Measurements from ENCODE around the gene E2F3.
A peak's percentile ranks its signal among the peaks of the same experiment; 100 is the strongest.

The E2F3 gene

DNA sequence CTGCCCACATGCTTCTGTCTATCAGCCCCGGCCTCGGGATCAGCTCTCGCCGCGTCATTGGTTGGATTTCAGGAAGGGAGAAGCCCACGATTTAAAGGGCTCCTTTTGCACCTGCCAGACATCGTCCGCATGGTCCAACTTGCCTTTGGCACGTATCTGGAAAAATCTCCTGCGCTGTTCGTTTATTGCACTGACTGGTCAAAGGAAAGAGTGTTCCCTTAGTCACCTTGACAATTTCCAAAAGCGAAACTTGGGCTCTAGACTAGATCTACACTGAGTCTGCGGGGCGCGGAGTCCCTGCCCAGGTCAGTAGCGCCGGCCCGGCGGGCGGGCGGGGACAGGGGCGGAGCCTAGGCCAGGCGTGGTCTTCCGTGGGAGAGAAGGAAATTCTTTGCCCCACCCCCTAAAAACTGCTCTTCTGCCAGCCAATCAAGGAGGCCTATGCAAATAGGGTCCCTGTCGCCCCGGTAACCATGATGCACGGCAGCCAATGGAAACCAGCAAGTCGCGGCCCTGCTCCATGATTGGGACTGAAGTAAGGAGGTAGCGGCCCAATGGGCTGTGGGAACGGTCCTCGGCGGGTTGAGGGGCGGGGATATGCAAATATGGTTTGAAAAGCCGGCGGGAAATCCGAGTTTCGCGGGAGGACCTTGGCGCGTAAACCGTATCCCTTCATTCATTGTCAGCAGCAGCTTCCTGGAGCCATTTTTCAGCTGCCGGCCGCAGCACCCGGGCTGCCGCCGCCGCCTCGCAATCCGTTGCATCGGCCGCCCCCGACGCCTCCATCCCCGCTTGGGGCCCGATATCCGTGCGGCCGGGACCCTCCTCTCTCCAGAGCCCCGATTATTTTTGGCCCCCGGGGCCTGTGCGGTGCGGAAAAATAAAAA, at the start of gene E2F3:
TSS of gene E2F3 (plus strand) at position 675 of the 887 bp plus-strand sequence. CDS start 354 bp downstream, outside the sequence.
- peak; percentile 100 for DNase-seq

DNA sequence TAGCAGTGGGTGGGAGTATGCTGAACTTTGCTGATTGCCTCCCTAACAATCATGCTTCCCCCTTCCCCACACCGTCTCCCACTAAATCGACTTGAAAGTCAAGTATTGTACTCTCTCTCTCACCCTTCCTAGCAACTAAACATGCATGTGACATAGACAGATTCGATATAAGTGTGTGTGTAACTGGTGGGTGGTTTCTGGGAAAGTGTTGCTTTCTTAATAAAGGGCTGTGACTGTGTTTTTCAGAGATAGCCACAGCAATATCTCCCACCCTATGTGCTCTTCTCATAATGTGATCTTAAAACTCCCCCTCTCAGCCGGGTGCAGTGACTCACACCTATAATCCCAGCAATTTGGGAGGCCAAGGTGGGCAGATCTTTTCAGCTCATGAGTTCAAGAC, 49.3 kb upstream of the E2F3 start:
- DNase-seq: no peak

DNA sequence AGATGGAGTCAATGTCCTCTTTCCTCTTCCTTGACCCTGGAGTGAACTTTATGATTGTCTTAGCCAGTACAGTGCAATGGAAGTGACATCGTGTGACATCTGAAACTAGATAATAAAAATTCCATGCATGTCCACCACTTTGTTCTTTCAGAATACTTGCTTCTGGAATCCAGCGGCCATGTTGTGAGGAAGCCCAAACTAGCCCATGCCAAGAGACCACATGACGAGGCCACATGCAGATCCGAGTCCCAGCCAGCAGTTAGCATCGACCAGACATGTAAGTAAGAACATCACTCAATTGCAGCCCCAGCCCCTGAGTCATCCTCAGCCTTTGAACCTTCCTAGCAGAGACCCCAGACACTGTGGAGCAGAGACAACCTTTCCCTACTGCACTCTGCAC, 48.5 kb upstream of the E2F3 start:
- DNase-seq: no peak

DNA sequence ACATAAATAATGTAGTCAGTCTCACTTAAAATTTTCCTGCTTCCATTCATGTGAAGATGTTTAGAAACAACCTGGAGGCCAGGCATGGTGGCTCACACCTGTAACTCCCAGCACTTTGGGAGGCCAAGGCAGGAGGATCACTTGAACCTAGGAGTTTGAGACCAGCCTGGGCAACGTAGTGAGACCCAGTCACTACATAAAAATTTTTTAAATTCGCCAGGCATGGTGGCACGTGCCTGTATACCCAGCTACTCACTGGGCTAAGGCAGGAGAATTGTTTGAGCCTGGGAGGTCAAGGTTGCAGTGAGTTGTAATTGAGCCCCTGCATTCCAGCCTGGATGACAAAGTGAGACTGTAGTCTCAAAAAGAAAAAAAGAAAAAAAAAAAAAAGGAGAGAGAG, 47.3 kb upstream of the E2F3 start:
- no peak for DNase-seq

DNA sequence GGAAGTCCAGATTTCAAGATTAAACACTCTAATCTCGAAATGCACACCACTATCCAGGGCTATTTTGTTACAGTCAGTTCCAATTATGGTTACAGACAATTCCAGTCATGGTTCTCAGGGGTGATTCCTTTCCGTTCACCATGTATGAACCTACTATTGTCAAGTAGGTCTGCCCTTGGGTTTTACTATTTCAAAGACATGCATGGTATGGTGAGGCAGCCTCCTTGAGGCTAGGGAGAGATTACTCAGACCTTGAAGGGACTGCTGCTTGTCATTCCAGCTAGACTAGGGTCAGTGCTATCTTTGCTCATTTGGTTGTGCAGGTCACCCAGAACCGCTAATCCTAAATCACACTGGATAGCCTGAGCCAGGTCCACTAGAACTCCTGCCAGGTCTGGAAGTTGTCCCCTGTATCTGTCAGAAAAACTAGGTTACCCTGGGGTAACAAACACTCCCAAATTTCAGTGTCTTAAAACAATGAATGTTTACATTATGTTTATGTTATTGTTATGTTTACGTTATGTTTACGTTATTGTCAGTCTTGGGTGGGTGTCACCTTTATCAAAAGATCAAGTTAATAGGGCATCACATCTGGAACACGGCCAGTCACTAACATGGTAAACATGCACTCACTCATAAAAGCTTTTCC, 41.1 kb upstream of the E2F3 start:
- no peak for DNase-seq

DNA sequence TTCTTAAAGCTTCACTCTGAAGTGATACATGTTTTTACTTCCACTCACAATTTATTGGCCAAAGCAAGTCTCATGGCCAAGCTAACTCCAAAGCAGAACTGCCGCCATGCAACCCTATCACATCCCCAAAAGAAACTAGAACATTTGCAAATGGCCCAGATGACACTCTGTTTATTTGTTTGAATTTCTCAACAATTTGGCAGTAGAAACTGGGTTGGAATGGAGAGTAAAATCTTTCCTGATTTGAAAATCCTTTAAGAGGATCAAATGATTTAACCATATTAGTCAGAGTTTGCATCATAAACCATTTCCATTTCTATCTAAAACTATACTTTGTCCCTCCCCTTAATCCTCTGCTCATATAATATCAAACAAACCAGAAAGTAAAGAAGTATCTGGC, 39.1 kb upstream of the E2F3 start:
- DNase-seq: no peak

DNA sequence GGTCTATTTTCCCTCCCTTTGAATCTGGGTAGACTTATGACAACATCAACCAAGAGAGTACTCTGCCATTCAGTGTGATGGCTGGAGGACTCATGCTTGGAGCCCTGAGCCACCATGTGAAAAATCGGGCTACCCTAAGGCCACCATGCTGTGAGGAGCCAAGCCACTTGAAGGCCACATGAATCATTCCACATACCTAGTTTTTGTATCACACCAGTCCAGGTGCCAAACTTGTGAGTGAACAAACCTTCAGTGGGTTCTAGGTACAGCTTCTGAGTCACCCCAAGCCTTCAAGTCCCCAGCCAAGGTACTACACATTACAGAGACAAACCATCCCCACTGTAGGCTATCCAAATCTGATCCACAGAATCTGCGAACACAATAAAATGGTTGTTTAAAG, 37.4 kb upstream of the E2F3 start:
- DNase-seq: no peak

DNA sequence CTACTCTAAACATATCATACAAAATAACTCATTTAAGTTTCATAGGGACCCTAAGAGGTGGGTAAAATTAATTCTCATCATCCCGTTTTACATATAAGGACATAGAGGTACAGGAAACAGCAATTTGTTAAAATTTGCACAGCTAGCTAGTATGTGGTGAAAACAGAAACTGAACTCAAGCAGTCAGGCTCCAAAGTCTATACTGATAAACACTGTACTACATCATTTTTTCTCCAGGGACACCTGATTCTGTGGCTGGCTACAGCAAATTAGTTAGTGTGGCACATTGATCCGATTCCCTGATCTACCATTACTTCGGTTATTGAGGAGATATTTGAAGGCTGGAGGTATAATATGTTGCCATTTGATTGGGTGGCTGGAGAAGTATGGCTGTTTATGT, 36.2 kb upstream of the E2F3 start:
- no peak for DNase-seq

DNA sequence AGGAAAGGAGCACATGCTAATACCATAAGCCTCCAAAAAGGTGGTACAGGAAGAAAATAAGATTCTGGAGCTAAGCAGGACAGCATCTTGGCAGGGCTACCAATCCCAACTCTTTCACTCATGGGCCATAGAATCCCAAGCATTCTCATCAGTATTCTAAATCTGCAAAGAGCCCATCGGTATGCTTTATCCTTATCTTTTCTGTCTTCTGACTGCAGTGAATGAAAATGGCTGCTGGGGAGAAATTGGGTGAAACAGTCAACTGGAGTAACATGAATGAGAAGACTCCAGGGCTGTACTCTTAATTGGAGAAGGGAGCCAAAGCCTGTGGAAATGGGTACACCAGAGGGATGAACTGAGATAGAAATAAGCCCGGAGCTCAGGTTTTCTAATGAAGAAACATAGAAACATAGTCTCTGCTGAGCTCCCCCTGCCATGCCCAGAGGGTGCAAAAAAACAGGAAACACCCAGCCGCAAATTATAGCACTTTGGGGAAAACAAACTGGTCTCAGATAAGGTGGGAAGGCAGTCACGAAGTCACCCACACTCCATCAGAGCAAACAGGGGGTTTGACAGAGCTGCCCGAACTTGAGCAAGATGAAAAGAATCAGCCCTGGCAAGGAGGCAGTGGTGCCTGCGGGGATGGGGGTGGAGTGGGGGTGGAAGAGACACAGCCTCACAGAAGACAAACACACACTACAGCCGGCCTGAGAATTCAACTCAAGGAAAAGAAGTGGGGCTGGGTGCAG, 35.4 kb upstream of the E2F3 start:
- no peak for DNase-seq

DNA sequence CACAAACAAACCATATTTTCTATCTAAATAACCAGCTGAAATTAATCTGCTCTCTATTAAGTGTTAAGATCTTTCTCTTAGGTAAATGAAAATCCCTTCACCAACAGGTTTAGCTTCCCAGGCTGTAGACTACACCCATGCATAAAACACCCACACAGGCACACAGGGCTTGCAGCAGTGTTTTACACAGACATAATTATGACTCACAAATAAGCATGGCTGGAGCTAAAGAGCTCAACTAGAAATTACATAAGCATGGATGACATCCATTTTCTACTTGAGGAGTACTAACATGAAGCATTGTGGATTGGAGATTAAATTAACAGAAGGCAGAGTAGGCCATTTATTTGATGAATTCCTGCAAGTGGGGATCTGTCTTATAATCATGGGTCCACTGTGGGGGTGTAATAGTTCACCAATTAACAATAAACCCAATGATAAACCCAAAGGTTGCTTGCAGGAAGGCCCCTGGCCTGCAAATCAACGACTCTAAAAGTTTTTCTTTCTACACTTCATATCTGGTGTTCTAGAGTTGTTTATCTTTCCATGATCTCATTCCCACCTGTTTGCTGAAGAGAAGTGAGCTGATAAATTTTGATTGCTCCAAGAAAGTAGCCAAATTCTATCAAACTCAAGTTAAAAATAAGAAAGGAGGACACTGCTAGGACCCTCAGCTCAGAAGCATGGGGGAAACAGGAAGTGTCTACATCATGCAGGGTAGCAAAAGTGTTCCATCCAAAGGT, 33.8 kb upstream of the E2F3 start:
- DNase-seq: no peak

DNA sequence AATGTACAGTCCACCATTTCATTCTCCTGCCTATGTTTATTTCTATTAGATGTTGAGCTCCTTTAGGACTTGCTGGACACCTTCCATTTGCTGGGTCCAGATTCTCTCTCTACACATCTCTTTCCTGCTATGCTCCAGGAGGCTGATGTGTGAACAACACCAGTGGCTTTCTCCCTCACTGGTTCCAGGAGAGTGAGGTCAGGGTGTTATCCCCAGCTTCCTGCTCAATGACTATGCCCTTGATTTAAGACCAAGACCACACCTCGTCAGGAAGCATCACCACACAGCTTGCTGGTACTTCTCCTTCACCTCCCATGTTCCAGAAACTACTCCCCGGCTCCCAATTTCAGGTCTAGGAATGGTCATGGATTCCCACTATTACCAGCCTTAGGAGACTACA, 31.3 kb upstream of the E2F3 start:
- no peak for DNase-seq

DNA sequence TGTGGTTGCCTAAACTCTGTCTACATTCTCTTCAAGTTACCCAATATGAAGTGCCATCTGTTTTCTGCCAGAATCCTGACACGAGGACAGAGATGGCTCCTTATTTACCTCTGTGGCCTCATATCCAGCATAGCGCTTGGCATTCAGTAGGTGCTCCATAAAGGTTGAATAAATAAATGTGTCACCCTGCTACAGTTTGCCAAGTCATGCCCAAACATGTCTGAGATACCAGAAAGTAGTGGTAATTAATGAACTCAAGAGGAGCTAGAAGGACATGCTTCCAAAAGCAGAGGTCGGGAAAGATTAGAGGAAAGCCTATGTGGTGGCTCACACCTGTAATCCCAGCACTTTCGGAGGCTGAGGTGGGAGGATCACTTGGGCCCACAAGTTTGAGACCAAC, 30.9 kb upstream of the E2F3 start:
- no peak for DNase-seq

DNA sequence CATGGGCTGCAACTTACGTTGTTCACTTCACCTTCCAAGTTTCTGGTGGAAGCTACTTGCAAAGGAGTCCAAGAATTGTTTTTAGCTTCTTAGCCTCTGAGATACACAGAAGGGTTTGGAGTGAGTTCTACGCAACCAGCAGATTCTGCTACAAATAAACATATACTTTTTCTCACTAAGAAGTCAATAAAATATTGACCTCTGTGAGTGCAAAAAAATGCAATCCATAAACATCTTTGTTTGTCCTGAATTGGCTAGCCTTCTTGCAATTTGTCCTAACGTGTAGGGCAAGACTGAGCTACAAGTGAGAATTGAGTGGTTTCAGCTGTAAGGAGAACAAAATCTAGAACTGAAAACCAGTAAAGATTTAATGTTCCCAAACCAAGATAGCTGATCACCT, 26.2 kb upstream of the E2F3 start:
- DNase-seq: no peak

DNA sequence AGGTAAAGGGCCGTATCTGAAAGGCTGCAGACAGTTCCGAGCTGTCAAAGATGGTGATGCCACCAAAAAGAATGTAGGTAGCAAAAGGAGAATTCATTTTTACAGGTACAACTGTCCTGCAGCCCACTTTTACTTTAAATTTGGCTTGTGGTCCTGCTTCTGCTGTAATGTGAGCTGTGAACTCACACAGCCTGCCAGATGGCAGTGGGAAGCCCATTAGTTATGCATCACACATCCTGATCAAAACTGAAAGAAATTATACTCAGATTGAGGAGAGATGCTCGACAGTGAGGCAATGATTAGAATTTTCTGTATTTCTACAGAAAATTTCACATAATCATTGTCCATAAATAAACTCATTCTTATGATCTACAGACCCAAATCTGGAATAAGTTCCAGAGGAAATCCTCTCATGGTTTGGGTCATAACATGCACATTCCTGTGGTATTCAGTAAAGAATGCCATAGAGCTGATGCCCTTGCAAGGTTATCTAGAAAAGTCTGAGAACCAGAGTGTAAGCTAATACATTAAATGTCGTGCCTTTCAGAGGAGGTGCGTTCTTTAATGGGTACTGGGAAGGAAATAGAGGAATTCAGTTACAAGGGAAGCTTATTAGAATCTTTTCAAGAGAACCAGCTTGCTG, 23.9 kb upstream of the E2F3 start:
- DNase-seq: peak; percentile 85

DNA sequence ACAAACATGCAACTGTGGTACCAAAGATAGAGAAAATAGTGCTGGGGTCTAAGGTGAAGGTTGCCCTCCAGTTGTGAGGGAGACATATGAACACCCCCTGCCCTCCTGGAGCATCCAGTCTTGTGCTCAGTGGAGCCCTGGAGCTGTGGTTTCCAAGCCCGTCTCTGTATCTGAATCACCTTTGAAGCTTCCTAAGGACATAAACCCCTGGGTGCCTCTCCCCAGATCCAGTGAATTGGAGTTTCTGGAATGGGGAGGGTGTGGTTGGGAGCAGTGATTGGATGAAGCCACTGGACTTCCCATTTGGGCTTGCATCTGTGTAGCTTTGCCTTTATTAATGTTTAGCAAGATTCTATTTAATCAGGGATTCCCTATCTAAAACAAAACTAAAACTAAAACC, 22.4 kb upstream of the E2F3 start:
- peak; percentile 22 for DNase-seq

DNA sequence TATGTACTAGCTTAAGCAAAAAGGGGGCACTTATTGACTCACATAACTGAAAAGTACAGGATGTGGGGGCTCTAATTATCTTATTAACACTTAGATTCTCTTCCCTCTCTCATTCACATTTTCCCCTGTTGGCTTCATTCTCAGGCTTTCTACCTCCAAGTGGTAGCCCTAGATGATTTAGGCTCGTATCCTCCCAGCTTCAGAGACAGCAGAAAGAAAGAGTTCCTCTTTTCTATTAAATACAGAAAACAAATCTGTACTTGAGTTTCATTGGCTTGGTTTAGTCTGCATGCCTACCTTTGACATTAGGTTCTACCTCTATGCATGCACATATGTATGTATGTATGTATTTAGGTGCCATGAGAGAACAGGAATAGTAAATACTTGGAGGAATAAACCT, 15.5 kb upstream of the E2F3 start:
- DNase-seq: no peak

DNA sequence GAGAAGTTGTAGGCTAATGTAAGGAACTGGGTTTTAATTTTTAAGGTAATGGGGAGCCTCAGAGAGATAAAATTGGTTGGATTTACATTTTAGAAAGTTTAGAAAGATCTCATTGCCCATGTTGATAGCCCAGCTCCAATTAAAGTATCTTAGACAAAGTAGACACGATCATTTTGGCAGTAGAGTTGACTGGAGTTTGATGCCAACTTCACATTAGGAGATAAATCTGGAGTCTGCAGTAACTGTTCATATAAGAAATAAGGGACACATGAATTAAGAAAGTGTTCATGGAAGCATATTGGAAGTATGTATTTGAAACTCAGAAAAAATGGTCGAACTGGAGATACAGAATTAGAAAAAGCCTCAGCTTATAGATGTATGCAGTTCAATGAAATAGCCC, 12.6 kb upstream of the E2F3 start:
- DNase-seq: no peak

DNA sequence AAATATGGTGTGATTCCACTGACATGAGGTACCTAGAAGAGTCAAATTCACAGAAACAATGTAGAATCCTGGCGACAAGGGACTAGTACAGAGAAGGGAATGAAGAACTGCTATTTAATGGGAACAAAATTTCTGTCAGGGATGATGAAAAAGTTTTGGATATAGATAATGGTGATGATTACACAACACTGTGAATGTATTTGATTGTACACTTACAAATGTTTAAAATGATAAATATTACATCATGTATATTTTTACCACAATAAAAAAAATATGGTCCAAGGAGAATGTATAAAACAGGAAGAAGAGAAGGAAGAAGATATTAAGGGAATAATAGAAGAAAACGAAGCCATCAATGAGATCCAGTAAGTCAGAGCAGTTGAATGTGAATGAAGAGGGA, 8.4 kb upstream of the E2F3 start:
- no peak for DNase-seq

DNA sequence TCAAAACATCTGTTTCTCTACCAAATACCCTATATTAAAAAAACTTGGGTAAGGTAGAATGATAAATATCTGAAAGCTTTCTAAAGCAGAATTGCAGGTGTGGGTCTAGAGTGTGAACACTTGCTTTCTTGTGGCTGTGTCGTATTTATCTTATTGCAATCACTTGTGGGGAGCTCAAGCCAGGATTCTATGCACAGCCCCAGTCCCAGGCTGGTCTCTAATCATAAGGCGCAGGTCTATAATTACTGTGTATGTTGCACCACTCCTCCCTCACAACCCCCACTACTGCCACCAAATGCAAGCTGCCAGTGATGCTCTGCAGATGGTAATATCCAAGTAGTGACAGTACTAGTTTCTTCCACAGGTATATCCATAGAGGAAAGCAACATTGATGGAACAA, 2.2 kb upstream of the E2F3 start:
- no peak for DNase-seq

DNA sequence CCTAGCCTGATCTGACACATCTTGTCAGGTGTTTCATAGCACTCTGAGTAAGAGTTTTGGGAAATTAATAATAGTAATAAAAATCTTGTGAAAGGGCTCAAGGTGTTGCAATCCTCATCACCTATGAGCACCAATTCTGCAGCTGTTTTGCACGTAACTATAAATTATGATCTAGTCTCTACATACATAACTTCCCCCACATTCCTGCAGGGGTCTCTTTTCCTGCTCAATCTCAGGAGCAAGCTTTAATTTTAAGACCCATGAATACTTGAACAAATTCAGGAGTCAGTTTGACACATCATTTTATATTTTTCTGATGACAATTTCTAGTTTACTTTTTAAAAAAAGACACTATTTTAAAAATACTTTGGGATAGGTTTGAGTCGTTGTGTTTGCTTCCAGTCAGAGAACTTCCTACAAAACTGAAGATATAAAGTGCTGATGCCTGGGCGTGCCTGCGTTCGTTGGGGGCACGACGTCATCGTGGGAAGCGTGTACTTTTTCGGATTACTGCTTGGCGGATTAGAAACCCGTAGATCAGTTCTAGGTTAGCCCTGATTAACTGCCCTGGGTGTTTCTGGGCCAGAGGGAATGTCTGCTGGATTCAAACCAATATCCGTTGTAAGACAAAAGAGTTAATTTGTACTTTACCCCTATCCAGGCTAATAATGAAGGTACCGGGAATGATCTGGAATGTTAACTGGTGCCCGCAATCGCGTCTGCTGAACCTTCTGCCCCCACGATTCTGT, 1.0 kb upstream of the E2F3 start:
- DNase-seq: peak; percentile 22

DNA sequence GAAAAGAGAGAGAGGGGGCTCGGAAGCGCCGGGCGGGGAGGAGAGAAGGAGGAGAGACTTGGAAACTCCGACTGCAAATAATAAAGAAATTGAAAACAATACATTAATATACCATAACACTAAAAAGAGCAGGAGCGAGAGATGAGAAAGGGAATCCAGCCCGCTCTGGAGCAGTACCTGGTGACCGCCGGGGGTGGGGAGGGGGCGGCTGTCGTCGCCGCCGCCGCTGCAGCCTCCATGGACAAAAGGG, 338 bp downstream of the E2F3 start:
- DNase-seq: no peak
